Ovary (tissue), 3 donors: ENCODE data around the gene ACTR8.

Source experiments
- CTCF ChIP-seq, 3 donors: fragments of 450-650 bp in 2 of 3; fragments of 200-600 bp in 1 of 3; IDR thresholded peaks; one replicate each; pipeline versions ENCODE4 v1.5.1 to v1.8.0; 2016 to 2022; ENCODE audit warnings: antibody characterized with exemption in 3 of 3, mild to moderate bottlenecking in 1 of 3
- EP300 ChIP-seq: sonication (generic); formaldehyde crosslinking; IDR thresholded peaks from one replicate; pipeline ENCODE4 v1.6.1; 2017; ENCODE audit warnings: antibody characterized with exemption
- POLR2A ChIP-seq: fragments of 450-650 bp; IDR thresholded peaks from one replicate; pipeline ENCODE4 v1.6.1; 2017; ENCODE audit warnings: antibody characterized with exemption, mild to moderate bottlenecking, moderate library complexity
- donor health status: DM: no; HTN: no; CAD: no.

GRCh38 chr3:53862241-53862640 lies 19.7 kb downstream of the ACTR8 start:
- TF ChIP-seq CTCF (IDR thresholded peaks at IDR 0.05), result no peak
- TF ChIP-seq POLR2A, result no peak
- no peak for TF ChIP-seq EP300
